GM23248 (cell line): Measurements from ENCODE around the gene FAM149B1. TPM values are rescaled to one million over a fixed set of nuclear protein-coding genes. Genes with fewer than 3 reads are reported as not detected.

Source experiments
- DNase-seq: peaks from one replicate; pipeline ENCODE4 v3.0.0-alpha.2; 2015
- H2AFZ ChIP-seq: fragments of 200-600 bp; sonication (generic); 2 replicates; pipeline ENCODE4 v1.6.1; 2016; ENCODE audit warnings: antibody characterized with exemption
- H3F3A ChIP-seq: fragments of 200-600 bp; sonication (generic); 2 replicates; pipeline ENCODE4 v1.6.1; 2016; ENCODE audit warnings: mild to moderate bottlenecking, antibody characterized with exemption, mixed run types; ENCODE audit not compliant: insufficient read depth
- H3K27ac ChIP-seq: fragments of 200-600 bp; sonication (generic); 2 replicates; pipeline ENCODE4 v1.5.1; 2016; ENCODE audit warnings: mild to moderate bottlenecking
- H3K27me3 ChIP-seq: fragments of 200-600 bp; sonication (generic); replicated peaks from 2 replicates; pipeline ENCODE4 v1.6.1; 2016; ENCODE audit warnings: mild to moderate bottlenecking; ENCODE audit not compliant: insufficient read depth
- H3K36me3 ChIP-seq: fragments of 200-600 bp; sonication (generic); 2 replicates; pipeline ENCODE4 v1.6.1; 2016; ENCODE audit warnings: low read depth, mild to moderate bottlenecking
- H3K4me1 ChIP-seq: fragments of 200-600 bp; sonication (generic); 2 replicates; pipeline ENCODE4 v1.6.1; 2016; ENCODE audit warnings: mild to moderate bottlenecking; ENCODE audit not compliant: insufficient read depth
- H3K4me2 ChIP-seq: fragments of 200-600 bp; sonication (generic); one replicate; pipeline ENCODE4 v1.6.1; 2016; ENCODE audit warnings: mild to moderate bottlenecking; ENCODE audit not compliant: unreplicated experiment
- H3K4me3 ChIP-seq: fragments of 200-600 bp; sonication (generic); 2 replicates; pipeline ENCODE4 v1.5.1; 2016; ENCODE audit warnings: mild to moderate bottlenecking
- H3K79me2 ChIP-seq: fragments of 200-600 bp; sonication (generic); 2 replicates; pipeline ENCODE4 v1.6.1; 2016; ENCODE audit warnings: mild to moderate bottlenecking; ENCODE audit not compliant: insufficient read depth
- H3K9ac ChIP-seq: fragments of 200-600 bp; sonication (generic); 2 replicates; pipeline ENCODE4 v1.6.1; 2016; ENCODE audit warnings: mild to moderate bottlenecking
- H3K9me2 ChIP-seq: fragments of 200-600 bp; sonication (generic); 2 replicates; pipeline ENCODE4 v1.6.1; 2016; ENCODE audit warnings: mixed run types, mild to moderate bottlenecking, moderate library complexity; ENCODE audit not compliant: insufficient read depth
- H3K9me3 ChIP-seq: fragments of 200-600 bp; sonication (generic); one replicate; pipeline ENCODE4 v1.6.1; 2017; ENCODE audit warnings: low read depth
- H4K20me1 ChIP-seq: fragments of 200-600 bp; sonication (generic); 2 replicates; pipeline ENCODE4 v1.6.0; 2016; ENCODE audit not compliant: insufficient read depth
- EZH2 ChIP-seq: fragments of 200-600 bp; sonication (generic); IDR thresholded peaks from 2 replicates; pipeline ENCODE4 v1.6.1; 2018; ENCODE audit warnings: antibody characterized with exemption, mild to moderate bottlenecking; ENCODE audit not compliant: insufficient read depth, poor library complexity, severe bottlenecking
- EZH2phosphoT487 ChIP-seq: fragments of 200-600 bp; sonication (generic); IDR thresholded peaks from 2 replicates; pipeline ENCODE4 v1.6.1; 2018; ENCODE audit warnings: antibody characterized with exemption, moderate library complexity, mild to moderate bottlenecking, low read depth; ENCODE audit not compliant: insufficient read depth
- WGBS, 2 experiments: methylation state at CpG; one replicate each; pipeline ENCODE4 v1.1.6; 2015 to 2017; ENCODE audit warnings: low lambda C conversion rate in 2 of 2, low coverage in 1 of 2; ENCODE audit errors: missing lambda C conversion rate in 2 of 2; 5-methylcytosine and 5-hydroxymethylcytosine counted together
- in situ Hi-C: fragments of 300-500 bp; cut with MboI; formaldehyde crosslinking; loops from 2 replicates; pipeline ENCODE4 v1.15.0; 2020
- polyA plus RNA-seq: library from polyadenylated mRNA; unstranded; fragments of >200 nt; fragmentation: Nextera tagmentation; extraction: Ambion mirVana; gene quantifications from 2 replicates; pipeline ENCODE4 v1.2.1, GENCODE V29; 2016
- total RNA-seq: library from RNA; depleted of rRNA; stranded (reverse); fragments of >200 nt; shearing (Covaris generic); gene quantifications from 2 replicates; pipeline ENCODE4 v1.2.3, GENCODE V29; 2014

Gene FAM149B1
- total and polyA plus RNA-seq, 2 experiments from 2014 or later = 7.4 to 23.3 TPM

GRCh38 chr10:73246322-73246645 lies 78.4 kb downstream of the FAM149B1 start:
- Histone ChIP-seq H3K4me1 (peaks cover 25% of the 10 kb centered on the region), H3K4me3 (peak overlapping the region; percentile 78), H3K79me2 (peaks cover 90% of the 10 kb centered on the region), H2AFZ (peak overlapping the region; percentile 70), H3K27ac (peak overlapping the region; percentile 64), H3K9me3 (no peaks in the 10 kb centered on the region), H3K9ac (peak overlapping the region; percentile 81), H3K4me2 (peak overlapping the region; percentile 96), H3K36me3 (peaks cover 23% of the 10 kb centered on the region), H4K20me1 (no peaks in the 10 kb centered on the region), H3F3A (peaks cover 18% of the 10 kb centered on the region; the same call in 1 of the 2 replicates), H3K9me2 (no peaks in the 10 kb centered on the region), H3K27me3 (no peaks in the 10 kb centered on the region)
- in situ Hi-C loops = no loop called here
- WGBS, 2 experiments = 2% methylated on average over 8 of the region's 8 CpGs
- DNase-seq = peak; percentile 33
- TF ChIP-seq EZH2phosphoT487 (no peak), EZH2 (no peak)

- peak within 1 kb of the TSS; percentile 78 for H3K4me3 ChIP-seq
- no peaks in the 10 kb centered on the region for H4K20me1 ChIP-seq
- peaks cover 91% of the 10 kb centered on the region for H3K79me2 ChIP-seq
- H2AFZ ChIP-seq = peak within 1 kb of the TSS; percentile 77
- peak within 1 kb of the TSS; percentile 64 for H3K27ac ChIP-seq
- DNase-seq = peak; percentile 98
- no peaks in the 10 kb centered on the region for H3K27me3 ChIP-seq
- peak within 1 kb of the TSS; percentile 81 for H3K9ac ChIP-seq
- TF ChIP-seq EZH2 (no peak), EZH2phosphoT487 (no peak)
- H3K4me2 ChIP-seq = peak within 1 kb of the TSS; percentile 96
- H3F3A ChIP-seq = peaks cover 18% of the 10 kb centered on the region; the same call in 1 of the 2 replicates
- WGBS, 2 experiments = 0 to 1% methylated on average over 72 to 78 of the region's 78 CpGs
- H3K4me1 ChIP-seq = peaks cover 29% of the 10 kb centered on the region
- in situ Hi-C loops = no loop called here
- H3K36me3 ChIP-seq = peaks cover 17% of the 10 kb centered on the region
- H3K9me2 ChIP-seq = no peaks in the 10 kb centered on the region
- no peaks in the 10 kb centered on the region for H3K9me3 ChIP-seq
Measured at GRCh38 chr10:73246646-73247508, 79.0 kb downstream of the FAM149B1 start, which contains the start of gene DNAJC9. DNAJC9 (minus strand) TSS chr10:73247255; CDS start chr10:73247189, 66 bp downstream.

GRCh38 chr10:73247509-73248258 lies 79.8 kb downstream of the FAM149B1 start:
- H3K27me3 ChIP-seq = no peaks in the 10 kb centered on the region
- H3K27ac ChIP-seq = peak overlapping the region; percentile 64
- in situ Hi-C loops = no loop called here
- H3K4me1 ChIP-seq = peaks cover 29% of the 10 kb centered on the region
- peak; percentile 13 for DNase-seq
- peak overlapping the region; percentile 81 for H3K9ac ChIP-seq
- no peaks in the 10 kb centered on the region for H4K20me1 ChIP-seq
- WGBS, 2 experiments = 66 to 67% methylated on average over 4 of the region's 4 CpGs
- peak overlapping the region; percentile 77 for H2AFZ ChIP-seq
- TF ChIP-seq EZH2 (no peak), EZH2phosphoT487 (no peak)
- H3K4me3 ChIP-seq = peak overlapping the region; percentile 78
- H3F3A ChIP-seq = peaks cover 18% of the 10 kb centered on the region; the same call in 1 of the 2 replicates
- H3K4me2 ChIP-seq = peak overlapping the region; percentile 85
- H3K79me2 ChIP-seq = peaks cover 88% of the 10 kb centered on the region
- H3K9me2 ChIP-seq = no peaks in the 10 kb centered on the region
- H3K9me3 ChIP-seq = no peaks in the 10 kb centered on the region
- H3K36me3 ChIP-seq = peaks cover 10% of the 10 kb centered on the region

GRCh38 chr10:73248259-73248724 lies 80.4 kb downstream of the FAM149B1 start:
- no peak for DNase-seq
- Histone ChIP-seq H3K4me1 (peaks cover 29% of the 10 kb centered on the region), H2AFZ (no peak overlapping the region; the same call in 1 of the 2 replicates), H3K9ac (no peak overlapping the region), H3F3A (peaks cover 18% of the 10 kb centered on the region; the same call in 1 of the 2 replicates), H4K20me1 (no peaks in the 10 kb centered on the region), H3K9me2 (no peaks in the 10 kb centered on the region), H3K79me2 (peaks cover 87% of the 10 kb centered on the region), H3K27ac (0 out of 2 replicates have a peak overlapping the region, but pooled peaks have one; percentile 64), H3K27me3 (no peaks in the 10 kb centered on the region), H3K36me3 (peaks cover 8% of the 10 kb centered on the region), H3K9me3 (no peaks in the 10 kb centered on the region), H3K4me2 (peak overlapping the region; percentile 85), H3K4me3 (no peak overlapping the region)
- in situ Hi-C loops = no loop called here
- 77 to 78% methylated on average over 5 of the region's 5 CpGs for WGBS, 2 experiments
- TF ChIP-seq EZH2phosphoT487 (no peak), EZH2 (no peak)
